HG03460 (cell line): ENCODE measurements around the gene LAP3.
"Not testable (repeated sequence)": the region's sequence is repeated elsewhere in the genome, so short reads cannot be mapped to it uniquely, and the experiment has no call there.

Source experiments
- ATAC-seq: cut with Tn5 transposase; IDR thresholded peaks from one replicate; pipeline ENCODE4 v1.9.1; 2021; ENCODE audit not compliant: unreplicated experiment

The LAP3 gene

DNA sequence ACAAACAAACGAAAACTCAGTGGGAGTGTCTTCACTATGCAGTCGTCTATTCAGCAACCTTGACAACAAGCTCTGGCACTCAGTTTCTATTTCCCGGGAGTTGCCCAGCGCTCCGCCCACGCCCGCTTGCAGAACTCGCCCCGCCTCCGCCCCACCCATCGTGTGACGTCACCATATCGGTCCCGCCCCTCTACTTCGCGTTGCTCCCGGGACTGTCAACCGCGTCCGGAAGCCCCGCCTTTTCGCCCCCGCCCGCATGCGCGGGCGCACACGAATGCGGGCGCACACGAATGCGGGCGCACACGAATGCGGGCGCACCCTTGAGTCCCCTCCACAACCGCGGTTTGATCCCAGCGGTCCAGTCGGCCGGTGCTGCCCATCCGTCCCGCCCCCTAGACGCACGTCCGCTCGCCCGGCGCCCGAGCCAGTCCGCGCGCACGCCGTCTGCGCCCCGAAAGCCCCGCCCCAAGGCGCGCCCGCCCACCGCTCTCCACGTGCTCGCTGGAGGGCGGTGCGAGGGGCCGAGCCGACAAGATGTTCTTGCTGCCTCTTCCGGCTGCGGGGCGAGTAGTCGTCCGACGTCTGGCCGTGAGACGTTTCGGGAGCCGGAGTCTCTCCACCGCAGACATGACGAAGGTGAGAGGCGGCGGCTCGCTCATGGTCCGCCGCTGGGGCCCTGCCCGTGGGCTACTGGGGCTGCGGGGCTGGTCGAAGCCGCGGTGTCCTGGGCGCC lies at the start of gene LAP3:
LAP3 (plus strand) TSS at position 267 of the 733 bp plus-strand sequence; CDS start at position 535, 268 bp downstream.
- ATAC-seq, result peak; percentile 82

DNA sequence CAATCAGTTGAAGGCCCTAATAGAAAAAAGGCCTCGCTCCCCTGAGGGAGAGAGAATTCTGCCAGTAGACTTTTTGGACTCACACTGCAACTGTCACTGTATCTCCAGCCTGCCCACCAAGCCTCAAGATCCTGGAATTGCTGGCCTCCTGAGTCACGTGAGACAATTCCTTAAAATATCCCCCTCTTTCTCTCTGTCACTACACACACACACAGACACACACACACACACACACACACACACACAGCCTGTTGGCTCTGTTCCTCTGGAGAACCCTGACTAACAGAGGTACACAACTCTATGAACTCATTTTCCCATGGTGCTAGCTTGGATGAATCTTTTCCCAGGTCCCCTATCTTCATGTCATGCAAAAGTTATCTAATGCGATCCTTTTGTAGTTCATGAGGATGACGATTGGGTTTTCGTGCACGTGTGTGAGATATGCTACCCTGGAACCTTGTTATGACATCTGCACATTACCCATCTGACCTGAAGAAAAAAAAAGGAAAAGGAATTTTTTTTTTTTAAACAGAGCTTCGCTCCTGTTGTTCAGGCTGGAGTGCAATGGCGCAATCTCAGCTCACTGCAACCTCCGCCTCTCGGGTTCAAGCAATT lies 48.3 kb upstream of the LAP3 start:
- ATAC-seq, result no peak

DNA sequence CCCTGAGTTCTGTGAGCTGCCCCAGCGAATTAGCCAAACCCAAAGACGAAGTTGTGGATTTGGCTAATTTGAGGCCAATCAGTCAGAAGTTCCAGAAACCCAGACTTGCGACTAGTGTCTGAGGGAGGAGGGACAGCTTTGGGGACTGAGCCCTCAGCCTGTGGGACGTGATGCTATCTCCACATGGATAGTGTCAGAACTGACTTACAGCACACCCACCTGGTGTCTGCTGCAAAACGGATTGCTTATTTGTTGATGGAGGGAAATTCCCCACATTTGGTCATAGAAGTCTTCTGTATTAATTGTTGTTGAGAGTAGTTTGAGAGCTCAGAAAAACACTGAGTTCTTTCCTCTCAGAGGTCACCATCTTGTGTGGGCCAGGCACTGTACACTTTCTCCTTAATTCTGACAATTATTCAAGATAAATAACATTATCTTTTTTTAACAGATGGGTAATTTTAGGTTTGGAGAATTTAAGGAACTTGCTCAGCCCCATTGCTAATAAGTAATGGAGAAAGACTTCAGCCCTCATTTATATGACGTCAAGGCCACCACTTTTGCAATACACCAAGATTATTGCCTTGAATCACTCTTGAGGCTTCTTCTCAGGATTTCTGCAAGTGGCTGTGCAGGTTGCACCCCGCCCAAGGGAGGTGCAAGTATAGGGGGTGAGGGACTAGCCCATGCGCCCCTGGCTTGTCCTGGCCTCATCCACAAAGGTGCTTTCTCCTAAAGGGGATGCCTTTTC lies 45.3 kb upstream of the LAP3 start:
- ATAC-seq, result no peak

DNA sequence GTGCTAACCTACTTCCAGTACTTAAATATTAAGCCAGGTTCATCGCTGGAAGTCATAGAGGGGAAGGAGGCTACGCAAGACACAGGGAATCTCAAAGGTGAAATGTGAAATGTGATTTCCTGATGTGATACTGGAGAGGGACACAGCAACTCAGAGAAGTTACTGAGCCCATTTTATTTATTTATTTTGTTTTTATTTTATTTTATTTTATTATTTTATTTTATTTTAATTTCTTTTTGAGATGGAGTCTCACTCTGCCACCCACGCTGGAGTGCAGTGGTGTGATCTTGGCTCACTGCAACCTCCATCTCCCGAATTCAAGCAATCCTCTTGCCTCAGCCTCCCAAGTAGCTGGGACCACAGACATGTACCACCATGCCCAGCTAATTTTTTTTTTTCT lies 42.3 kb upstream of the LAP3 start:
- ATAC-seq, result no peak

DNA sequence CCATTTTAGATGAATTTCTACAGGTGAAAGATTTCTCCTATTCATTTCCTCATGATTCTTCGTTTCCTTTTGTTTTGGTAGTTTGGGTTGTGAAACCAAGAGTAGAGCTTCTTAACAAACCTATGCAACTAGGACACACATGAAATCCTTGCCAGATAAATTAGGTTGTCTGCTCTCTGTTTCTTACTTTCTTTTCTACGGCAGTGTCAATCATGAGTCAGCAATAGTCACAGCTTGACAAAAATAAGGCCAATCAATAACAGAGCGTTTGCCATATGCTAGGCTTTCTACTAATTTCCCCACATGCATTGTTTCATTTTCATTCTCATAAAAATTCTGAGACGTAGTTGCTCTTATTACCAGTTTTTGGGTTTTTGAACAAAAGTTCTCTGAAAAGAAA lies 41.8 kb upstream of the LAP3 start:
- ATAC-seq, result no peak

DNA sequence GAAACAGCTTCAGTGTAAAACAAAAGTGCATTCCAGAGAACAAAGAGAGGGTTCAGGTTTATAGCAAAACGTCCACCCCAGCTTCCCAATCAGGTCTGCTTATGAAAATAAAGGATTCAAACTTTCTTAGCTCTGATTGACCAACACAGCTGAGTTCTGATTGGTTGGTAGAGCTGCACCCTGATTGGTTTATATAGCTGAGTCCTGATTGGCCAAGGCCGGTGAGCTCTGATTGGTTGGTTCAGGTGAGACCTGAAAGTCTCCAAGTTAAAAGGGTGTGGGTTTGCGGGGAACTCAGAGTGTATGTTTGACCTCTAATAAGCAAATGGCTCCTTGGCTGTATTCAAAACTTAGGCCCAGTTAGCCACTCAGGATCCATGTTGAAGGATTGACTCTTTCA lies 41.1 kb upstream of the LAP3 start:
- ATAC-seq, result no peak

DNA sequence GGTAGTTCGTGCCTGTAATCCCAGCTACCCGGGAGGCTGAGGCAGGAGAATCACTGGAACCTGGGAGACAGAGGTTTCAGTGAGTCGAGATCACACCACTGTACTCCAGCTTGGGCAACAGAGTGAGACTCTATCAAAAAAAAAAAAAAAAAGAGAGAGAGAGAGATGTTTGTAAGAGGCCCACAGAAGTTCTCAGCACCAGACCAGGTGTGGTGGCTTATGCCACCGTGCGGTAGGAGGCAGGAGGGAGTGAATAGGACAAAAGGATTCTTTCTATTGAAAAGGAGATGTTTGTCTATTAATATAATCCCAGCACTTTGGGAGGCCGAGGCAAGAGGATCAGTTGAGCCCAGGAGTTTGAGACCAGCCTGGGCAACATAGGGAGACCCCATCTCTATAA lies 39.9 kb upstream of the LAP3 start:
- ATAC-seq, result not testable (repeated sequence)

DNA sequence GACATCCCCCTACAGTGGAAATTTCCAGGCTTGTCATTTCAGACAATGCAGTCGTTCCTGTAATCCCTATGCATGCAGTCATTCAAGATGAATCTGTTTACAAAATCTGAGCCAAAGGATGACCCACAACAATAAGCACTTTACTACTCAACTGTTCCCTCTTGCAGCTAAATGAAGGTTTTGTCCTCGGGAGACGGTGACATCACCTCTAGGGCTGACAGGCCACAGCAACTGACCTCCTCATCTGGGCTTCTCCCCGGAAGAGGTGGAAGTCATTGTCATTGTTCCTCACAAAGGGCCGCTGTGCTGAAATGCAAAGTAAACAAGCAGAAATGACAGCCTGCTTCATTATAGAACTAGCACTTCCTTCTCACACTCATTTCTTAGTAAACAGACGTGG lies 32.8 kb upstream of the LAP3 start:
- no peak for ATAC-seq

DNA sequence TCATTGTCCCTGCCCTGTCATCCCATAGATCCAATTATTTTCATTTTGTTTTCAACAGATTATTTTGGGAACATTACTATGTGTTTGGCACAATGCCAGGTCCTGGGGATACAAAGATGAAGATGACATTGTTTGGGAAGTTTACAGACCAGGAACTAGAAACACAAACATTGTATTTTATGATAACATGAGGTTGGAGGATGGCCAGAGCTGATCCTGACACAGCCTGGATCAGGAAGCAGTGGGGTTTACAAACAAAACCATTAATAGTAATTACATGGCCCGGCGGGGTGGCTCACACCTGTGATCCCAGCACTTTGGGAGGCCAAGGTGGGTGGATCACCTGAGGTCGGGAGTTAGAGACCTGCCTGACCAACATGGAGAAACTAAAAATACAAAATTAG lies 32.2 kb upstream of the LAP3 start:
- ATAC-seq, result no peak

DNA sequence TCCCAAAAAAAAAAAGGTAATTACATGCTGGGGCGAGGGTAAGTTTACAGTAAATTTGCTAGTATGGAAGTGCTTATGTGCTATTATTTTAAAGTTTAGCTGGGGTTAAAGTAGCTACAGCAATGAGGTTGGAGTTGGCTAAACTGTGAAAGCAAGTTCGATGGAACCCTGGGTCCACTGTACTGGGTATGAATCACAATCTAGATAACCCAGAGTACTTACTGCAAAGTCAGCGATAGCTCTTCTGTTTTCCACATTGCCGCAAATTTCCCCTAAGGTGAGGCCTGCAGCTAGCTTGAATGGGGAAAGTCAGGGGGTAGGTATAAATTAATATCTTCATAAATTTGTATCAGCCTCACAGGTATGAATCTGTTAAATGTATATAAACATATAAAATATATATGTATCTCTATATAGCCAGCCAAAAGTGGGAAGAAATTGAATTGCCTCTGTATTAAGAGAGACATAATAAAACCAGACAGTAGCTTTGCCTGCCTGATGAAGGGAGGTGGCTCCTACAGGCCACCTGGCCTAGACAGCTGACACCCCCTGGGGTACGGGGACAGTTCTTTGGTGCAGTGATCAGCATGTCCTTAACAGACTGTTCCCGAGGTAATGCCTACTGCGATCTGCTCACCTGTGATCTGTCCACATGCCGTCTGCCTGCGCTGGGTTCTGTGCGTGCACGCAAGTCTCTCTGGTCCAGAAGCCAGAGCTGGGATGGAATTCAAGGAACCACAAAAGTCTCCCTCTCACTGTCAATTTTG lies 31.4 kb upstream of the LAP3 start:
- ATAC-seq, result no peak

DNA sequence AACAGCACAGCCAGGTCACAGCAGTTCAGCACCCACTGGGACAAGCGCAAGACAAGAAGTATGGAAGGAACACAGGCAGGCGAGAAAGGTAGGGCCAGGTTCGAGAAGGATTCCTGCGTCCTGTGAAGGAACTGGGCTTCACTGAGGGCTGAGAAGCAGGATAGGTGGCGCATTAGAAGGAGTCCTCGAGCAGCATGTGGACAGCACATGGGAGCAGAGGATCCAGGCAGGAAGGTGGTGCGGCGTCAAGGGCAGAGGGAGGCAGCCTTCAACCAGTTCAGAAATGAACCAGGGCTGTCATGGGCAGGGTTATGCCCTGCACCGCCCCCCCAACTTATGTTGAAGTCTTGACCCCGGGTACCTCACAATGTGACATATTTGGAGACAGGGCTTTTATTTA lies 30.8 kb upstream of the LAP3 start:
- ATAC-seq, result no peak

DNA sequence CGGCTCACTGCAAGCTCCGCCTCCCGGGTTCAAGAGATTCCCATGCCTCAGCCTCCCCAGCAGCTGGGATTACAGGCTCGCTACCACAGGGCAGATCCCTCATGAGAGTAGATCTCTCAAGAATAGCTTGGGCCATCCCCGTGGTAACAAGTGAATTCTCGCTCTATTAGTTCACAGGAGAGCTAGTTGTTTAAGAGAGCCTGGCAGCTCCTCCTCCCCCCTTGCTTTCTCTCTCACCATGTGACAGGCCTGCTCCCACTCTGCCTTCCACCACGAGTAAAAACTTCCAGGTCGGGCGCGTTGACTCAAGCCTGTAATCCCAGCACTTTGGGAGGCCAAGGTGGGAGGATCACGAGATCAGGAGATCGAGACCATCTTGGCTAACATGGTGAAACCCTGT lies 30.3 kb upstream of the LAP3 start:
- ATAC-seq, result no peak

DNA sequence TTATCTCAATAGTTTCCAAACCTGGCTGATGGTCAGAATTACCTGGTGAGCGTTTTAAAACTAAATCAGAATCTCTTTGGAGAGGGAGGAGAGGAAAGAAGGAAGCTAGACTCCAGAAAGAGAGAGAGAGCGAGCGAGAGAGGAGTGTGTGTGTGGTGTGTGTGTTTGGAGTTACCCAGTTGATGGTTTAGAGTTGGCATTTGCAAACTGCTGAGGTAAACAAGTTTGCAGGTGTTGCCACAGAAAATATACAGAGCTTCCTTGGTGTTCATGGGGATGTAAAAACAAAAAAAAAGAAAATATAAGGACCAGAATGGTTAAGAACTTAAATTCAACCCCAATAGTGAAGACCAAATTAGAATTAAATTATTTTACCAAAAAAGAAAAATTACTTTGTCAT lies 26.4 kb upstream of the LAP3 start:
- ATAC-seq, result no peak

DNA sequence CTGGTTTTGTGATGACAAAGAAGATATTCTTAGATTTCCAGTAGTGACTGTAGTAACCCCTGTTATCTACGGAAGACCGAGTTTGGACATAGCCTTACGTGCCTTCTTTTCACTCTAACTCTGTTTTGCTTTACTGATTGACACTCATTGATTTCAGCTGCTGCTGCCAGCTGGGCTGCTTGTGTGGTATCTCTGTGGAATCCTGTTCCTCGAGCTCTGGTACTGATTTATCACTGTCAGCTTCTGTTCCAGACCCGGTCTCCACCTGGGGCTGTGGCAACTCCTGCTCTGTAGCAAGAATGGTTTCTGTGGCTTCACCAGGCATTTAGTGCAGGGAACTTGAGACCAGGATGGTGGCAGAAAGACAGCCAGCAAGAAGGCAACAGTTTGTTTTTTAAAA lies 24.6 kb upstream of the LAP3 start:
- no peak for ATAC-seq

DNA sequence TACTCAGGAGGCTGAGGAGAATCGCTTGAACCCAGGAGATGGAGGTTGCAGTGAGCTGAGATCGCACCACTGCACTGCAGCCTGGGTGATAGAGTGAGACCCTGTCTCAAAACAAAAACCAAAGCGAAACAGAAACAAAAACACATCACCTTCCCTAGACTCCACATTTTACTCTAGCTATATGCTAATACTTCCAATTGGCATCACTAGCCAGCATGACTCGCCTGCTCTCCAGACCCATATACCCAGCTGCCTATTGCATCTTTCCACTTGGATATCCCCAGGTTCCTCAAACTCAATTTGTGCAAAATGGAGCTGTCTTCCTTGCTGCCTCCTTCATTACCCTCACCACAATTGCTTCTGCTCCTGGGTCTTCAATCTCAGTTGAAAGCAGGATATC lies 22.4 kb upstream of the LAP3 start:
- ATAC-seq, result no peak

DNA sequence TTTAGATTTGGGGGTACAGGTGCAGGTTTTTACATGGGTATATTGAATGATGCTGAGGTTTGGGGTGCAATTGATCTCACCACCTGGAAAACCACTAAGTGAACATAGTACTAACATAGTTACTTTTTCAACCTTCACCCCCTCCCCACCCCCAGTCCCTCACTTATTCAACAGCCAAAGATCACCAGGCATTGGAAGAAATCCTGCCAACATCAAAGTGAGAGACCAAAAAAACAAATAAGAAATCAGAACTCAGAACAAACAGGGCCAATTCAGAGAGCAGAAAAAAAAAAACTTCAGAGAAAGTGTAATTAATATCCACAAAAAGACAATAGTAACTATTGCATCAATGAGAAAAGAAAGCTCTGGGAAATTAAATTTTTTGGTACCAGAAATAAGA lies 20.5 kb upstream of the LAP3 start:
- ATAC-seq, result no peak

DNA sequence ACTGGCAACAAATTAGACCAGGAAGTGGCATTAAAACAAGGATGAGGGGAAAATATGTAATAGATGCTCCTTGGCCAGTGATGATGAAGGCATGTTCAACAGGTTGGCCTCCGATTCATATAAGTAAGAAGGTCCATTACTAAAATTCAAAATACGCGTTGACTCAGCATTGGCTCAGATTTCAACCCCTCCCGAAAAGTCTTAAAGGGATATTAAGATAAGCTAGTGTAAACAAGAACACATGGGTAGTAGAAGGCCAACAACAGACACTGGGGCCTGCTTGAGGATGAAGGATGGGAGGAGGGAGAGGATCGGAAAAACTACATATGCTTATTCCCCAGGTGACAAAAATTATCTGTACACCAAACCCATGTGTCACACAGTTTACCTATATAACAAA lies 19.1 kb upstream of the LAP3 start:
- no peak for ATAC-seq

DNA sequence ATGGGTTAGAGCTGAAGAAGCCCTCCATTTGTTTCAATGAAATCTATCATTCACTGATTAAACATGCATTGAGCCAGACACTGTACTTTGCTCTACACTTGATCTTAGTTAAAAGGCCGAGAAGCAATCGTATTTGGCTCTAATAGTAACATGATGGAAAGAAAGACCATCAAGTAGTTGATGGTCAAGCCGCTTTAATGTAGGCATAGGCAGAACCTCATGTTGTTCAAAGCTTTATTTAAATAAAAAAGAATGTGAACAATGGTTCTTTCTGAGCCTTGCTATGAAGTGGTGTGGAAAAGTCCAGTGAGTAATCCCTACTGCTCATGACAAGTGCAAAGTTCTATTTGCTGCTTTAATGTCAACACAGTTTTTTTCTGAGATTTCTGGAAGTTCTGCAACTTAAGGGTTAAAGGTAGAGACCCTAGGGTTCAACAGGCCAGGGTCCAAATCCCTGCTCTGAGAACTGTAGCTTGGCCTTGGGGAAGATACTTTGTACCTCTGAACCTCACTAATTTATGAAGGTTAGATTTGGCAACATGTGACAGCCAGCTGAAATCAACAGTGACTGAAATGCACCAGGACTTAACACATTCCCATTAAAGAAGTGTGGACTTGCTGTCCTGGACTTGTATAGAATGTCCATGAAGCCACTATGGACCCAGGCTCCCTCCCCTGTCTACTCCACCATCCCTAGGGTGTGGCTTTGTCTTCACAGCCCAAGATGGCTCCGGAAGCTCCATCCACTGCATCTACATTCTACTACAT lies 17.9 kb upstream of the LAP3 start:
- no peak for ATAC-seq

DNA sequence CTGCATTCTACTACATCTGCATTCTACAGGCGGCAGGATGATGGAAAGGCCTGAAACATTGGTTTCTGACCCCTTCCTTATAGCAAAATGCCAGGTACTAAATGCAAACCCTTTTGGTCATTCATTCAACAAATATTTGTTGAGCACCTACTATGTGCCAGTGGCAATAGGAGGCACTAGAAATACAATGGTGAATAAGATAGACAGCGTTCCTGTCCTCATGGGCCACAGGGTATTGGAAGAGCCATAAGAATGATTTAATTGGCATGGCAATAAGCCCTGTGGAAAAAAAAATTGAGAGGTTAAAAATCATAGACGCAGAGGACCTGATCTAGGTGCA lies 17.3 kb upstream of the LAP3 start:
- ATAC-seq, result no peak

DNA sequence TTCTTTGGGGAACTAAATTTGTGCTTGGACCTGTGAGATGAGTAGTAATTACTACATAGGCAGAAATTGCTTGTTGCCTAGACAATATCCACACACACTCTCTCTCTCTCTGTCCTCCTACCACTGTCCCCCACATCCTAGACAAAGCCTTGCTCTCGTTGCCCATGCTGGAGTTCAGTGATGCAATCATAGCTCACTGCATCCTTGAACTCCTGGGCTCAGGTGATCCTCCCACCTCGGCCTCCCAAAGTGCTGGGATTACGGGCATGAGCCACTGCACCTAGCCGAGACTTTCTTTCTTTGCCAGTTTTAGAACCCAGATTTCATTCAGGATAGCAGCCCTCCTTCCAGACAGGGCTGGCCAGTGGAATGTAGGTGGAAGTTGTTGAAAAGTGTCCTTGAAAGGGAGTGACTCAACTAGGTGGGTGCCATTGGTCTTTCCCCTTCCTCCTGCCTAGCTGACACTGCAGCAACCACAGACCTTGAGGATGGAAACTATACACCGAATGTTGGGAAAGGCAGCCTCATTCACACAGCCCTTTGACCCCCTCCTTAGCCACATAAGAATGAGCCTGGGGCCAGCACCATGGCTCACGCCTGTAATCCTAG lies 16.8 kb upstream of the LAP3 start:
- no peak for ATAC-seq
